ENCODE measurements around the gene NADSYN1.
A peak's percentile ranks its signal among the peaks of the same experiment; 100 is the strongest.

The NADSYN1 gene

GRCh38 chr11:71448257-71449171 lies 4.5 kb upstream of the NADSYN1 start, which contains the start of gene DHCR7 (continued):
- TF ChIP-seq KLF7 (tag by site-specific recombination; IDR thresholded peaks at IDR 0.05; ENCODE audit: borderline replicate concordance): 0 out of 2 replicates have a peak, but pooled peaks have one; percentile 20
- no peak for TF ChIP-seq ZNF155 (tag by site-specific recombination; IDR thresholded peaks at IDR 0.05)
- TF ChIP-seq ZNF202 (tag by site-specific recombination; IDR thresholded peaks at IDR 0.05; ENCODE audit: borderline replicate concordance): no peak
- no peak for TF ChIP-seq ZBTB6 (tag by site-specific recombination; IDR thresholded peaks at IDR 0.05)
- TF ChIP-seq, protein P1, sequence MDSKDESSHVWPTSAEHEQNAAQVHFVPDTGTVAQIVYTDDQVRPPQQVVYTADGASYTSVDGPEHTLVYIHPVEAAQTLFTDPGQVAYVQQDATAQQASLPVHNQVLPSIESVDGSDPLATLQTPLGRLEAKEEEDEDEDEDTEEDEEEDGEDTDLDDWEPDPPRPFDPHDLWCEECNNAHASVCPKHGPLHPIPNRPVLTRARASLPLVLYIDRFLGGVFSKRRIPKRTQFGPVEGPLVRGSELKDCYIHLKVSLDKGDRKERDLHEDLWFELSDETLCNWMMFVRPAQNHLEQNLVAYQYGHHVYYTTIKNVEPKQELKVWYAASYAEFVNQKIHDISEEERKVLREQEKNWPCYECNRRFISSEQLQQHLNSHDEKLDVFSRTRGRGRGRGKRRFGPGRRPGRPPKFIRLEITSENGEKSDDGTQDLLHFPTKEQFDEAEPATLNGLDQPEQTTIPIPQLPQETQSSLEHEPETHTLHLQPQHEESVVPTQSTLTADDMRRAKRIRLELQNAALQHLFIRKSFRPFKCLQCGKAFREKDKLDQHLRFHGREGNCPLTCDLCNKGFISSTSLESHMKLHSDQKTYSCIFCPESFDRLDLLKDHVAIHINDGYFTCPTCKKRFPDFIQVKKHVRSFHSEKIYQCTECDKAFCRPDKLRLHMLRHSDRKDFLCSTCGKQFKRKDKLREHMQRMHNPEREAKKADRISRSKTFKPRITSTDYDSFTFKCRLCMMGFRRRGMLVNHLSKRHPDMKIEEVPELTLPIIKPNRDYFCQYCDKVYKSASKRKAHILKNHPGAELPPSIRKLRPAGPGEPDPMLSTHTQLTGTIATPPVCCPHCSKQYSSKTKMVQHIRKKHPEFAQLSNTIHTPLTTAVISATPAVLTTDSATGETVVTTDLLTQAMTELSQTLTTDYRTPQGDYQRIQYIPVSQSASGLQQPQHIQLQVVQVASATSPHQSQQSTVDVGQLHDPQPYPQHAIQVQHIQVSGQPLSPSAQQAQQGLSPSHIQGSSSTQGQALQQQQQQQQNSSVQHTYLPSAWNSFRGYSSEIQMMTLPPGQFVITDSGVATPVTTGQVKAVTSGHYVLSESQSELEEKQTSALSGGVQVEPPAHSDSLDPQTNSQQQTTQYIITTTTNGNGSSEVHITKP (tag by site-specific recombination; IDR thresholded peaks at IDR 0.05): no peak
- peak; percentile 64 for TF ChIP-seq ZBTB48 (tag by site-specific recombination; IDR thresholded peaks at IDR 0.05)
- TF ChIP-seq, protein P2, sequence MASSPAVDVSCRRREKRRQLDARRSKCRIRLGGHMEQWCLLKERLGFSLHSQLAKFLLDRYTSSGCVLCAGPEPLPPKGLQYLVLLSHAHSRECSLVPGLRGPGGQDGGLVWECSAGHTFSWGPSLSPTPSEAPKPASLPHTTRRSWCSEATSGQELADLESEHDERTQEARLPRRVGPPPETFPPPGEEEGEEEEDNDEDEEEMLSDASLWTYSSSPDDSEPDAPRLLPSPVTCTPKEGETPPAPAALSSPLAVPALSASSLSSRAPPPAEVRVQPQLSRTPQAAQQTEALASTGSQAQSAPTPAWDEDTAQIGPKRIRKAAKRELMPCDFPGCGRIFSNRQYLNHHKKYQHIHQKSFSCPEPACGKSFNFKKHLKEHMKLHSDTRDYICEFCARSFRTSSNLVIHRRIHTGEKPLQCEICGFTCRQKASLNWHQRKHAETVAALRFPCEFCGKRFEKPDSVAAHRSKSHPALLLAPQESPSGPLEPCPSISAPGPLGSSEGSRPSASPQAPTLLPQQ (tag by site-specific recombination; IDR thresholded peaks at IDR 0.05): peak; percentile 81
- TF ChIP-seq ZNF747 (tag by site-specific recombination; IDR thresholded peaks at IDR 0.05): no peak
- 0 out of 2 replicates have a peak, but pooled peaks have one; percentile 7 for TF ChIP-seq ZBTB17 (tag by site-specific recombination; IDR thresholded peaks at IDR 0.05)
- 0 out of 2 replicates have a peak, but pooled peaks have one; percentile 39 for TF ChIP-seq ZBTB7A (tag by site-specific recombination; IDR thresholded peaks at IDR 0.05; ENCODE audit: low read depth)
- TF ChIP-seq ZNF621 (tag by site-specific recombination; IDR thresholded peaks at IDR 0.05): no peak
- TF ChIP-seq ZFP69B (tag by site-specific recombination; IDR thresholded peaks at IDR 0.05): peak; percentile 30; the same call in 1 of the 2 replicates
- no peak for TF ChIP-seq ZNF610 (tag by site-specific recombination; IDR thresholded peaks at IDR 0.05; ENCODE audit: borderline replicate concordance)
- no peak for TF ChIP-seq ZNF571 (tag by site-specific recombination; IDR thresholded peaks at IDR 0.05)
- TF ChIP-seq, protein P3, sequence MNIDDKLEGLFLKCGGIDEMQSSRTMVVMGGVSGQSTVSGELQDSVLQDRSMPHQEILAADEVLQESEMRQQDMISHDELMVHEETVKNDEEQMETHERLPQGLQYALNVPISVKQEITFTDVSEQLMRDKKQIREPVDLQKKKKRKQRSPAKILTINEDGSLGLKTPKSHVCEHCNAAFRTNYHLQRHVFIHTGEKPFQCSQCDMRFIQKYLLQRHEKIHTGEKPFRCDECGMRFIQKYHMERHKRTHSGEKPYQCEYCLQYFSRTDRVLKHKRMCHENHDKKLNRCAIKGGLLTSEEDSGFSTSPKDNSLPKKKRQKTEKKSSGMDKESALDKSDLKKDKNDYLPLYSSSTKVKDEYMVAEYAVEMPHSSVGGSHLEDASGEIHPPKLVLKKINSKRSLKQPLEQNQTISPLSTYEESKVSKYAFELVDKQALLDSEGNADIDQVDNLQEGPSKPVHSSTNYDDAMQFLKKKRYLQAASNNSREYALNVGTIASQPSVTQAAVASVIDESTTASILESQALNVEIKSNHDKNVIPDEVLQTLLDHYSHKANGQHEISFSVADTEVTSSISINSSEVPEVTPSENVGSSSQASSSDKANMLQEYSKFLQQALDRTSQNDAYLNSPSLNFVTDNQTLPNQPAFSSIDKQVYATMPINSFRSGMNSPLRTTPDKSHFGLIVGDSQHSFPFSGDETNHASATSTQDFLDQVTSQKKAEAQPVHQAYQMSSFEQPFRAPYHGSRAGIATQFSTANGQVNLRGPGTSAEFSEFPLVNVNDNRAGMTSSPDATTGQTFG (tag by site-specific recombination; IDR thresholded peaks at IDR 0.05; ENCODE audit: borderline replicate concordance): no peak
- no peak for TF ChIP-seq REPIN1 (tag by site-specific recombination; IDR thresholded peaks at IDR 0.05; ENCODE audit: low read depth)
- TF ChIP-seq ZNF555 (tag by site-specific recombination; conservative IDR thresholded peaks at IDR 0.05): no peak
- TF ChIP-seq ZIC2 (tag by site-specific recombination; IDR thresholded peaks at IDR 0.05): peak; percentile 82
- no peak for TF ChIP-seq ZBTB20 (tag by site-specific recombination; IDR thresholded peaks at IDR 0.05)
- TF ChIP-seq, protein P4, sequence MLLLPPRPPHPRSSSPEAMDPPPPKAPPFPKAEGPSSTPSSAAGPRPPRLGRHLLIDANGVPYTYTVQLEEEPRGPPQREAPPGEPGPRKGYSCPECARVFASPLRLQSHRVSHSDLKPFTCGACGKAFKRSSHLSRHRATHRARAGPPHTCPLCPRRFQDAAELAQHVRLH (tag by site-specific recombination; IDR thresholded peaks at IDR 0.05): 0 out of 2 replicates have a peak, but pooled peaks have one; percentile 59
- TF ChIP-seq ZNF211 (tag by site-specific recombination; IDR thresholded peaks at IDR 0.05; ENCODE audit: low read depth): no peak
- TF ChIP-seq ZNF600 (tag by site-specific recombination; IDR thresholded peaks at IDR 0.05): 0 out of 2 replicates have a peak, but pooled peaks have one; percentile 22
- no peak for TF ChIP-seq ZNF114 (tag by site-specific recombination; IDR thresholded peaks at IDR 0.05)
- TF ChIP-seq ZSCAN30 (tag by site-specific recombination; IDR thresholded peaks at IDR 0.05): 0 out of 2 replicates have a peak, but pooled peaks have one; percentile 10
- TF ChIP-seq, protein P5, sequence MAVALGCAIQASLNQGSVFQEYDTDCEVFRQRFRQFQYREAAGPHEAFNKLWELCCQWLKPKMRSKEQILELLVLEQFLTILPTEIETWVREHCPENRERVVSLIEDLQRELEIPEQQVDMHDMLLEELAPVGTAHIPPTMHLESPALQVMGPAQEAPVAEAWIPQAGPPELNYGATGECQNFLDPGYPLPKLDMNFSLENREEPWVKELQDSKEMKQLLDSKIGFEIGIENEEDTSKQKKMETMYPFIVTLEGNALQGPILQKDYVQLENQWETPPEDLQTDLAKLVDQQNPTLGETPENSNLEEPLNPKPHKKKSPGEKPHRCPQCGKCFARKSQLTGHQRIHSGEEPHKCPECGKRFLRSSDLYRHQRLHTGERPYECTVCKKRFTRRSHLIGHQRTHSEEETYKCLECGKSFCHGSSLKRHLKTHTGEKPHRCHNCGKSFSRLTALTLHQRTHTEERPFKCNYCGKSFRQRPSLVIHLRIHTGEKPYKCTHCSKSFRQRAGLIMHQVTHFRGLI (tag by site-specific recombination; IDR thresholded peaks at IDR 0.05): peak; percentile 66; the same call in 1 of the 2 replicates
- peak; percentile 94; the same call in 1 of the 2 replicates for TF ChIP-seq ZNF394 (tag by site-specific recombination; IDR thresholded peaks at IDR 0.05; ENCODE audit: borderline replicate concordance)
